Fibroblast of the aortic adventitia (primary cell): ENCODE data around the gene DNAAF5. TPM values are rescaled to one million over a fixed set of nuclear protein-coding genes. Genes with fewer than 3 reads are reported as not detected.

Source experiments
- DNase-seq: peaks from one replicate; pipeline ENCODE4 v3.0.0-alpha.2; 2010; ENCODE audit warnings: low read depth
- H3K4me3 ChIP-seq: 2 replicates; pipeline ENCODE4 v1.5.1; 2011; ENCODE audit warnings: low read depth, mild to moderate bottlenecking, control low read depth, low read length, moderate library complexity
- CTCF ChIP-seq: IDR thresholded peaks from 2 replicates; pipeline ENCODE4 v1.5.1; 2011; ENCODE audit warnings: mild to moderate bottlenecking, low read length, control low read depth, inconsistent platforms; ENCODE audit not compliant: insufficient read depth
- total RNA-seq: library from RNA; depleted of rRNA; stranded (reverse); fragments of >200 nt; gene quantifications from 2 replicates; pipeline ENCODE4 v1.2.3, GENCODE V29; 2012; ENCODE audit warnings: low replicate concordance

Gene DNAAF5
- total RNA-seq, 1 donor = 22.0 TPM

GRCh38 chr7:759569-759968, 33.1 kb downstream of the DNAAF5 start:
- no peak overlapping the region for H3K4me3 ChIP-seq
- no peak for TF ChIP-seq CTCF
- DNase-seq = no peak

- DNase-seq = no peak
- TF ChIP-seq CTCF = no peak
- H3K4me3 ChIP-seq = no peak overlapping the region
Measured at GRCh38 chr7:760006-760405, 33.5 kb downstream of the DNAAF5 start.

- no peak overlapping the region for H3K4me3 ChIP-seq
- no peak for TF ChIP-seq CTCF
Measured at GRCh38 chr7:761101-761500, 34.6 kb downstream of the DNAAF5 start.

GRCh38 chr7:761631-762030, 35.1 kb downstream of the DNAAF5 start:
- TF ChIP-seq CTCF = no peak
- no peak for DNase-seq
- no peak overlapping the region for H3K4me3 ChIP-seq

More at GRCh38 chr7:761101-761500, 34.6 kb downstream of the DNAAF5 start:
- no peak for DNase-seq

GRCh38 chr7:762885-763284, 36.4 kb downstream of the DNAAF5 start:
- TF ChIP-seq CTCF = no peak
- DNase-seq = no peak

GRCh38 chr7:763762-764161, 37.3 kb downstream of the DNAAF5 start:
- H3K4me3 ChIP-seq = no peak overlapping the region
- no peak for DNase-seq
- TF ChIP-seq CTCF = no peak

More at GRCh38 chr7:762885-763284, 36.4 kb downstream of the DNAAF5 start:
- H3K4me3 ChIP-seq = no peak overlapping the region

GRCh38 chr7:765383-765782, 38.9 kb downstream of the DNAAF5 start:
- DNase-seq = no peak
- no peak for TF ChIP-seq CTCF
- H3K4me3 ChIP-seq = no peak overlapping the region
